NT2/D1 (cell line): ENCODE results near the gene HGFAC.

Experiments used
- SUZ12 ChIP-seq: IDR thresholded peaks from 2 replicates; pipeline ENCODE4 v1.6.1; 2011; ENCODE audit not compliant: insufficient read length, insufficient read depth; ENCODE audit errors: extremely low read depth
- ZNF274 ChIP-seq: IDR thresholded peaks from 2 replicates; pipeline ENCODE4 v1.6.1; 2011; ENCODE audit warnings: mild to moderate bottlenecking, low read depth, low read length

- TF ChIP-seq SUZ12 (no peak), ZNF274 (no peak)
These were observed 17.2 kb upstream of the HGFAC start for GRCh38 chr4:3424522-3425095.
